GM10248 (cell line): ENCODE measurements around the gene KCND2.

Source experiments
- CTCF ChIA-PET: fragments of 300-600 bp; sonication (Branson Sonifier 250); formaldehyde crosslinking; extraction: SDS; loops from one replicate; lab custom pipeline; 2021; ENCODE audit warnings: antibody characterized with exemption; lab: Yijun Ruan, JAX
- POLR2A ChIA-PET: fragments of 350-650 bp; sonication (Branson Sonifier 250); formaldehyde crosslinking; extraction: SDS; loops from one replicate; lab custom pipeline; 2020; ENCODE audit warnings: antibody characterized with exemption; lab: Yijun Ruan, JAX
- DNase-seq: peaks from one replicate; pipeline ENCODE4 v3.0.0; 2012; ENCODE audit errors: extremely low spot score
- TF ChIP-seq, protein P1 (sequence below): IDR thresholded peaks from 2 replicates; pipeline ENCODE4 v1.5.1; 2012; ENCODE audit warnings: mild to moderate bottlenecking, low read depth; ENCODE audit errors: extremely low read depth, missing control alignments, control extremely low read depth

The KCND2 gene

GRCh38 chr7:120738816-120739215 is 465.8 kb downstream of the KCND2 start:
- DNase-seq, result no peak
- ChIA-PET CTCF (interaction anchor here (1.5 to 4.0 kb wide), 3 partner anchors 8 to 20 kb away, joined by 6 to 22 read pairs (median 6); no protein-coding TSS in a partner anchor), POLR2A (no interaction called here)
- TF ChIP-seq, protein P1, sequence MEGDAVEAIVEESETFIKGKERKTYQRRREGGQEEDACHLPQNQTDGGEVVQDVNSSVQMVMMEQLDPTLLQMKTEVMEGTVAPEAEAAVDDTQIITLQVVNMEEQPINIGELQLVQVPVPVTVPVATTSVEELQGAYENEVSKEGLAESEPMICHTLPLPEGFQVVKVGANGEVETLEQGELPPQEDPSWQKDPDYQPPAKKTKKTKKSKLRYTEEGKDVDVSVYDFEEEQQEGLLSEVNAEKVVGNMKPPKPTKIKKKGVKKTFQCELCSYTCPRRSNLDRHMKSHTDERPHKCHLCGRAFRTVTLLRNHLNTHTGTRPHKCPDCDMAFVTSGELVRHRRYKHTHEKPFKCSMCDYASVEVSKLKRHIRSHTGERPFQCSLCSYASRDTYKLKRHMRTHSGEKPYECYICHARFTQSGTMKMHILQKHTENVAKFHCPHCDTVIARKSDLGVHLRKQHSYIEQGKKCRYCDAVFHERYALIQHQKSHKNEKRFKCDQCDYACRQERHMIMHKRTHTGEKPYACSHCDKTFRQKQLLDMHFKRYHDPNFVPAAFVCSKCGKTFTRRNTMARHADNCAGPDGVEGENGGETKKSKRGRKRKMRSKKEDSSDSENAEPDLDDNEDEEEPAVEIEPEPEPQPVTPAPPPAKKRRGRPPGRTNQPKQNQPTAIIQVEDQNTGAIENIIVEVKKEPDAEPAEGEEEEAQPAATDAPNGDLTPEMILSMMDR, result no peak

DNA sequence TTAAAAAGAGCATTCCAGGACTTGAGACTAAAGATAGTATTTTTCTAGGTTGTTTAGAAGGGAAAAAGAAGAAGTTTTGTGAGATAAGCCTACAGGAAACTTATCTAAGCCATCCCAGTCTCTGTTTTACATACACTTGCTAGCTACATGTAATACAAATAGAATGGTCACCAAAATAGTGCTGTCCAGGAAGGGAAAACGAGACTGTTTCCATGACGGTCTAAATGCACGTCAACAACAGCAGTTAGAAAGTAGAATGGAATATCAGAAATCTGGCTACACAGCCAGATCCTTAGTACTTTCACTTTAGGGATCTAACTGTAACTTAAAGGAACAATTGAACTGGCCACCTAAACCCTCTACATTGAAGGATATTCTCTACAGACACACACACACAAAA is 467.4 kb downstream of the KCND2 start:
- DNase-seq, result no peak
- ChIA-PET POLR2A (no interaction called here), CTCF (interaction anchor here (1.1 to 4.0 kb wide), 4 partner anchors 9 to 66 kb away, joined by 4 to 22 read pairs (median 10); no protein-coding TSS in a partner anchor)
- TF ChIP-seq, protein P1, result no peak

DNA sequence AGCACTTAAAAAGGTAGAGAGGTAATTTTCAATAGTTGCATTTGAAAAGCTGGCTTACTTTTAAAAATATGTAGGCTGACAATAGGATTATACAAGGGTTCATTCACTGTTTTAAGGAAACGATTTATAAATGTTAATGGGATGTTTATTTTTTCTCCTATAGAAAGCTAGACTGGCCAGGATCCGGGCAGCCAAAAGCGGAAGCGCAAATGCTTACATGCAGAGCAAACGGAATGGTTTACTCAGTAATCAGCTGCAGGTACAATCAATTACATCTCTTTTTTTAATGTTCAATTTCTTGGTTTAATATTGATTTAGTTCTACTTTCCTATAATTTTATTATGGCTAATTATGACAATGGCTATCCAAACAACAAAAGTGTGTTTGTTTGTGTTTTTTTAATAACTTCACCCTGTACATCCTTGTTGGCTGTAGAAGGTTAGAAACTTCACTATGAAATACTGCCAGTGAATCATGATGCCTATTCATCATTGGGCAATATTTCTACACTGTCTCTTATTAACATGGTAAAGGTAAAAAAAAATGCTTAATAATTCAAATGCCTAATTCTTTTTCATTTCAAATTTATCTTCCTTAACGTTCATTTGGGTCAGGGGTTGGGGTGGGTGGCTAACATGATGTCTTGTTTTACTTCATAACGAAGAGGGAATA is 468.5 kb downstream of the KCND2 start:
- no peak for DNase-seq
- CTCF ChIA-PET, result interaction anchor here (0.9 to 4.0 kb wide), 5 partner anchors 11 to 65 kb away, joined by 3 to 22 read pairs (median 4); no protein-coding TSS in a partner anchor
- POLR2A ChIA-PET, result no interaction called here
- TF ChIP-seq, protein P1, result no peak

- no peak for DNase-seq
- ChIA-PET POLR2A (no interaction called here), CTCF (interaction anchor here (0.9 to 3.6 kb wide), 4 partner anchors 12 to 24 kb away, joined by 3 to 14 read pairs (median 6); no protein-coding TSS in a partner anchor)
- TF ChIP-seq, protein P1, result no peak
Measured at GRCh38 chr7:120742372-120742771, 469.4 kb downstream of the KCND2 start.

GRCh38 chr7:120743128-120743527 is 470.2 kb downstream of the KCND2 start:
- TF ChIP-seq, protein P1, result no peak
- POLR2A ChIA-PET, result no interaction called here
- CTCF ChIA-PET, result interaction anchor here (1.6 to 3.6 kb wide), 3 partner anchors 12 to 49 kb away, joined by 3 to 14 read pairs (median 8); no protein-coding TSS in a partner anchor
- no peak for DNase-seq

DNA sequence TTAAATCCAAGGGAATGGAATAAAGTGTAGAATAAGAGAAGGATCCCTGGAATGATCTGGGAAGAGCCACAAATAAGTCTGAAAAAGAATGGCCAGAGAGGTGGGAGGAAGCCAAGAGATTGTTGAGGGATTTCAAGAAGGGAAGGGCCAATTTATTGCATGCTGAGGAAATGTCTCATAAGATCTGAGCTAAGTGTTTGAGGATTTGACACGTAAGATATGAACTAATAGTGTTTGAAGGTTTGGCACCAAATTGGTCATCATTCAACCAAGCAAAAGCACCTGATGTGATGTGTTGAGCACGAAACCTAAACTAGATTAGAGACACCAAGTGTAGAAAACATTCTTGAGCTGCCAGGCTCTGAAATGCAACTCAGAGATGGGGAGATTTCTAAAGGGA is 487.1 kb downstream of the KCND2 start:
- TF ChIP-seq, protein P1, result no peak
- ChIA-PET POLR2A (no interaction called here), CTCF (interaction anchor here (1.0 to 2.0 kb wide), 6 partner anchors 16 to 303 kb away, joined by 3 to 6 read pairs (median 3); no protein-coding TSS in a partner anchor)
- peak; percentile 13 for DNase-seq
